ENCODE measurements around the gene TTC23.
A peak's percentile ranks its signal among the peaks of the same experiment; 100 is the strongest.

The TTC23 gene

DNA sequence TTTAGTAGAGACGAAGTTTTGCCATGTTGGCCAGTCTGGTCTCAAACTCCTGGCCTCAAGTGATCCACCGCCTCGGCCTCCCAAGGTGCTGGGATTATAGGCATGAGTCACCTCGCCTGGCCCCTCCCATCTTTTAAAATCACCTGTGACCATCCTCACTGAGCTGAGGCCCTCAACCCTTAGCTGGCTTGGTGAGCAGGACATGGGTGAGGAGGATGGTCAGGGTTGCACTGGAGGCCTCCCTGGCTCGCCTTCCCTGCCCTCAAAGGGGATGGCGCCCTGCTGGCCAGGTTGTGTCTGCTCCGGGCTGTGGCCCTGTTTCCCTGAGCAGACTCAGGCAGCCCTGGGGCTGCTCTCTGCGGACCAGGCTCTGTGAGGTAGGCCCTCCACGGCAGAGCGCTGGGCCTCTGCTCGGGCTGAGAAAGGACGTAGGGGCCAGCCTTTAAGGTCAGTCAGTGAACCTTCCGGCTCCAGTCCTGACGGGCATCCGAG lies 110.8 kb downstream of the TTC23 start:
- H3K4me3 ChIP-seq (ENCODE audit: low read depth, low read length), result no peak overlapping the region
- no peak for DNase-seq (ENCODE audit: low read depth)
- TF ChIP-seq, protein P1, sequence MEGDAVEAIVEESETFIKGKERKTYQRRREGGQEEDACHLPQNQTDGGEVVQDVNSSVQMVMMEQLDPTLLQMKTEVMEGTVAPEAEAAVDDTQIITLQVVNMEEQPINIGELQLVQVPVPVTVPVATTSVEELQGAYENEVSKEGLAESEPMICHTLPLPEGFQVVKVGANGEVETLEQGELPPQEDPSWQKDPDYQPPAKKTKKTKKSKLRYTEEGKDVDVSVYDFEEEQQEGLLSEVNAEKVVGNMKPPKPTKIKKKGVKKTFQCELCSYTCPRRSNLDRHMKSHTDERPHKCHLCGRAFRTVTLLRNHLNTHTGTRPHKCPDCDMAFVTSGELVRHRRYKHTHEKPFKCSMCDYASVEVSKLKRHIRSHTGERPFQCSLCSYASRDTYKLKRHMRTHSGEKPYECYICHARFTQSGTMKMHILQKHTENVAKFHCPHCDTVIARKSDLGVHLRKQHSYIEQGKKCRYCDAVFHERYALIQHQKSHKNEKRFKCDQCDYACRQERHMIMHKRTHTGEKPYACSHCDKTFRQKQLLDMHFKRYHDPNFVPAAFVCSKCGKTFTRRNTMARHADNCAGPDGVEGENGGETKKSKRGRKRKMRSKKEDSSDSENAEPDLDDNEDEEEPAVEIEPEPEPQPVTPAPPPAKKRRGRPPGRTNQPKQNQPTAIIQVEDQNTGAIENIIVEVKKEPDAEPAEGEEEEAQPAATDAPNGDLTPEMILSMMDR (IDR thresholded peaks at IDR 0.05; ENCODE audit: low read depth, low read length, missing control alignments), result no peak

DNA sequence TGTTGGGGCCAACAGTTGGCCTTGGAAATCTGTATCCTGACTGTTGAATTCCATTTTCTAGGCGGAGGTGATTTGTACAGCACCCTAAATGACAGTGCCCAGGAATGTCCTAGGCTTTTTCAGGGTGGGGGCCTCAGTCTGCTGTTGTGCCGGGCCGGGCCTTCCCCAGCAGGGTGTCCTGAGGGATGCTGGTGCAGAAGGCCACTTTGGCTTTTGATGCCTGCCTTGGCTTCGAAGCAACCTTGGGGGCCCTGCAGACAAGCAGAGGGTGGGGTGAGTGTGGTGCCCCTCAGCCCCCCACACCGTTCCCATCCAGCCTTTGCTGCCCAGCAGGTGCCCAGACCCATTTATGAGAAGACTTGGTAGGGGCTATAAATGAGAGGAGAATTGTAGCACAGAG lies 111.5 kb downstream of the TTC23 start:
- H3K4me3 ChIP-seq (ENCODE audit: low read depth, low read length), result no peak overlapping the region
- TF ChIP-seq, protein P1 (IDR thresholded peaks at IDR 0.05; ENCODE audit: low read depth, low read length, missing control alignments), result no peak

GRCh38 chr15:99137111-99137546 lies 112.3 kb downstream of the TTC23 start:
- H3K4me3 ChIP-seq (ENCODE audit: low read depth, low read length), result no peak overlapping the region
- TF ChIP-seq, protein P1 (IDR thresholded peaks at IDR 0.05; ENCODE audit: low read depth, low read length, missing control alignments), result no peak
- DNase-seq (ENCODE audit: low read depth), result no peak

More for the DNA sequence above, 111.5 kb downstream of the TTC23 start:
- DNase-seq (ENCODE audit: low read depth), result no peak

GRCh38 chr15:99135194-99135593 lies 114.2 kb downstream of the TTC23 start:
- peak; percentile 15 for DNase-seq (ENCODE audit: low read depth)
- TF ChIP-seq, protein P1 (IDR thresholded peaks at IDR 0.05; ENCODE audit: low read depth, low read length, missing control alignments), result no peak
- no peak overlapping the region for H3K4me3 ChIP-seq (ENCODE audit: low read depth, low read length)

GRCh38 chr15:99134317-99134821 lies 115.0 kb downstream of the TTC23 start:
- H3K4me3 ChIP-seq (ENCODE audit: low read depth, low read length), result no peak overlapping the region
- TF ChIP-seq, protein P1 (IDR thresholded peaks at IDR 0.05; ENCODE audit: low read depth, low read length, missing control alignments), result no peak
- no peak for DNase-seq (ENCODE audit: low read depth)

DNA sequence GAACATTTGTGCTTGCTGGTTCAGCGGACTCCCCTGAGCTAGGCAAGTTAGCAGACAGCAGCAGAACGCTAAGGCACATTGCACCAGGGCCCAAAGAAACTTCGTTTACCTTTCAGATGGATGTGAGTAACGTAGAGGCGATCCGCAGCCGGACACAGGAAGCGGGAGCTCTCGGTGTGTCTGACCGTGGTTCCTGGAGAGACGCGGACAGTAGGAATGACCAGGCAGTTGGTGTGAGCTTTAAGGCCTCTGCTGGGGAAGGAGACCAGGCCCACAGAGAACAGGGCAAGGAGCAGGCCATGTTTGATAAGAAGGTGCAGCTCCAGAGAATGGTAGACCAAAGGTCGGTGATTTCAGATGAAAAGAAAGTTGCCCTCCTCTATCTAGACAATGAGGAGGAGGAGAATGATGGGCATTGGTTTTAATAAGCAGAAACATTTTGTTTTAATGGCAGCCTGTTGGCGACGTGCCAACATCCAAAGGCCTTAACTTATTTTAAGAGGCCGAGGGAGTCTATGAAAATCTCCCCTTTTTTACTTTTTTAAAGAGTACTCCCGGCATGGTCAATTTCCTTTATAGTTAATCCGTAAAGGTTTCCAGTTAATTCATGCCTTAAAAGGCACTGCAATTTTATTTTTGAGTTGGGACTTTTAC lies 116.6 kb downstream of the TTC23 start:
- TF ChIP-seq, protein P1 (IDR thresholded peaks at IDR 0.05; ENCODE audit: low read depth, low read length, missing control alignments), result no peak
- no peak overlapping the region for H3K4me3 ChIP-seq (ENCODE audit: low read depth, low read length)
- DNase-seq (ENCODE audit: low read depth), result no peak

GRCh38 chr15:99132122-99132521 lies 117.3 kb downstream of the TTC23 start:
- no peak for DNase-seq (ENCODE audit: low read depth)
- no peak overlapping the region for H3K4me3 ChIP-seq (ENCODE audit: low read depth, low read length)
- TF ChIP-seq, protein P1 (IDR thresholded peaks at IDR 0.05; ENCODE audit: low read depth, low read length, missing control alignments), result no peak
